GM18517 (cell line): ENCODE data around the gene STAT5B.

Experiments used
- ATAC-seq: cut with Tn5 transposase; IDR thresholded peaks from one replicate; pipeline ENCODE4 v1.9.1; 2021; ENCODE audit warnings: mild to moderate bottlenecking, moderate library complexity; ENCODE audit not compliant: unreplicated experiment

STAT5B gene

DNA sequence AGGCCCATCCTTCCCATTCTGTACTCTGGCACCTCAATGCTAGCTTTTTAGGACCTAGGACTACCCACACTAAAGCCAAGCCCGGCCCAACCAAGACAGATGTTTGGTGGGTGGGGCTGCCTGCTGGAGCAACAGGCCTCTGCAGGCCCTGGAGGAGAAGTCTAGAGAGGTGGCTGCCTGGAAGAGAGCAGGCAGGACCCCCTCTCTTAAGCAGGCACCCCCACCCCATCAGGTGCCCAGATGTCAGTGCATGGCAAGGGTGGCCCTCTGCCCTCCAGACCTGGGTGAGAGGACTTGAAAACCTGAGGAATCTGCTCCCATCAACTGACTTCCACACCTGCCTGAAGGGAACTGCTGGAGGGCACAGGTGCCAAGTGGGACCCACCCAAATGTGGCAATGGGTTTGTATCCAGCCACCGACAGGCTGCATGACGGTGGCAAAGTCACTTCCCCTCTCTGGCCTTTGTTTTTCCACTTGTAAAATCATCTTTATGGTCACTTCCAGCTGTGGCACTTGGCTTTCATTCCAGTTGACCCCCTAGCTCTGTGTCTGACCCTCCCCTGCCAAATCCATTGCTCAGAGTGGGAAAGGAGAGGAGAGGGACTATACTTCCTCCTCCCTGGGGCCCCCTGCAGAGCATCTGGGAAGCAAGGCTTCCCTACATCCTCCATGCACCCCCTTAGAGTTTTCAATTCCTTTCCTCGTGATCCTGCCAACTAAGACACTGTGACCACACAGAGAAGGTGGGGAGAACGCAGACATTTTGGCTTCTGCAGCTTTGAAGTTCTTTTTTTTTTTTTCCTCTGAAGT, 10.4 kb upstream of the STAT5B start:
- ATAC-seq = no peak

DNA sequence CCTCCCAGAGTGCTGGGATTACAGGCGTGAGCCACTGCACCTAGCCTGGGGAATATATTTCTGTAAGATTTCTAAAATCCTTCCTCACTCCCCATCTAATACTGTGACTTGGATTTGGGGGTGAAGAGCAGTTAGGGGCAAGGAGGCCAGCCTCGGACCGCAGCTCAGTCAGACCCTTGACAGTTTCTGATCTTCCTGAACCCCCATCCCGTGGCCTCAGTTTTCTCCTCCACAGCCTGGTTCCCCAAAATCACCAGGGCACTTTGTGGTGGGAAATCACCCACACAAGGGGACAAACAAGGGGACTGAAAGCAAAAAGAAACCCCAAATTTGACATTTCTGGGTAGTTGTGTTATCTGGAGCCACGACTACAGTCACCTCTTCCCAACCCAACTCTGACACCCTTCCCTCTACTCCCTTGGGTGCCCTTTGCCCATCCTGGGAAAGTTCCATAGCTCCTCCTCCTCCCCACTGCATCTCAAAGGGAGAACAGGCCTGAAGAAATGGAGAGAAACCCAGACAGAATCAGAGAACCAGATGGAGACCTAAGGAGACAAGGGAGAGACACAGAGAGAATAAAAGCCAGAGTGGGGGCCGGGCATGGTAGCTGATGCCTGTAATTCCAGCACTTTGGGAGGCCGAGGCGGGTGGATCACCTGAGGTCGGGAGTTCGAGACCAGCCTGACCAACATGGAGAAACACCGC, 9.3 kb upstream of the STAT5B start:
- ATAC-seq = no peak

DNA sequence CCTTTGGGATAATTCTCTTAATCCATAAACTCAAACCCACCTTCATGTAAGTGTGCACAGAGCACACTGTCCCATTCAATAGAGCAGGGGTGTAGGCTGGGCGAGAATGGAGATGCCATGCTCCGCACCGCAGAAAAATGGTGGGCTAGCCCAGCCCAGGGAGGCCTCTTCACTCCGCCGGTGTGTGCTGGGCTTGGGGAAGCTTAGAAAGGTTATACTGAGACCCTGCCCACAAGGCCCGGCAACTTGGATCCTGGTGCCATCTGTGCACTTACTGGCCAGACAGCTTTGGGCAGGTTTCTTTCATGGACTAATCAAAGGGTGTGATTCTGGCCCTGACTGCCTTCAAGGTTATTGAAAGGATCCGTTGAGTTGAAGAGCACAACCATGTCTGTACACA, 8.4 kb upstream of the STAT5B start:
- ATAC-seq = no peak

DNA sequence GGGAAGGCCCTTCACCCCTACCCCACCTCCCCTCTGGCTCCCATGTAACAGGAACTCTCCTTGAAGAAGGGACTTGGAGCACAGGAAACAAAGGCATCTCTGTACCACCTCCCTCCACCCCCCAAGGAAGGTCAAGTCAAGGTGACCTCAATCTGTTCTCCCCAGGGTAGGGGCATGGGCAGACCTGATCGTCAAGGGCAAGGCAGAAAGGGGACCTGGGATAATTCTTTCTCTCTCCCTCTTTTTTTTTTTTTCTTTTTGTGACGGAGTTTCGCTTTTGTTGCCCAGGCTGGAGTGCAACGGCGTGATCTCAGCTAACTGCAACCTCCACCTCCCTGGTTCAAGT, 7.8 kb upstream of the STAT5B start:
- ATAC-seq = no peak

DNA sequence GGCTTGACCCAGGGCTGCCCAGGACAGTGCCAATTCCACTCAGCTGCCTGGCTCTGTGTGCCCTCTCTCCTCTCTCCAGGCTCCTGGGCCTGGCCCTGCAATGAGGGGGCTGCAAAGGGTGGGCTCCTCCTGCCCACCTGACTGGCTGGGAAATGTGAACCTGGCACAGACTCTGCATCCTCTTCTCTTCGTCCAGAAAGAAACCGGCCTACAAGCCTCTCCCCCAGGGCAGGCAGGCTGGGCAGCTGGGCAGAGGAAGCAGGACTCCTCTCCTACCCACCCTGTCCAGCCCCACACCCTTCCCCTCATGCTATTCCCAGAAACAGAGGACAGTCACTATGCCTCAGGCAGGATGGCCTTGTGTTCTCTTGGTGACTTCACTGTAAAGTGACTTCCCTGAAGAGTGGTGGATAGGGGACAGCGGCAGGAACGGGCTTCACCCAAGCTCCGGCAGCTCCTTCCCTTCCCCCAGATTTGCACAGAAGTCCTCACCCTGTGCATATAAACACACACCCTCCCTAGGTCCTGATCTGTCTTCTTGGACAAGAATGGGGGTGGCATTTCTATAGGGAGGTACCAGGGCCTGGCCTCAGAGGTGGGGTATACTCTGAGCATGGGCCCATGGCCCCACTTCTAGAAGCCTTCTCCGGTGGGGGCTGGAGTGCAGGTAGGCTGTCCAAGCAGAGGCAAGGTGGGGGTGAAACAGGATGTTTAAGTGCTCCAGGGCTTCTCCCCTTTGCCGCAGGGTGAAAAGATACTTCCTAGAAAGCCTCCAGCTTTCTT, 7.2 kb upstream of the STAT5B start:
- ATAC-seq = no peak

DNA sequence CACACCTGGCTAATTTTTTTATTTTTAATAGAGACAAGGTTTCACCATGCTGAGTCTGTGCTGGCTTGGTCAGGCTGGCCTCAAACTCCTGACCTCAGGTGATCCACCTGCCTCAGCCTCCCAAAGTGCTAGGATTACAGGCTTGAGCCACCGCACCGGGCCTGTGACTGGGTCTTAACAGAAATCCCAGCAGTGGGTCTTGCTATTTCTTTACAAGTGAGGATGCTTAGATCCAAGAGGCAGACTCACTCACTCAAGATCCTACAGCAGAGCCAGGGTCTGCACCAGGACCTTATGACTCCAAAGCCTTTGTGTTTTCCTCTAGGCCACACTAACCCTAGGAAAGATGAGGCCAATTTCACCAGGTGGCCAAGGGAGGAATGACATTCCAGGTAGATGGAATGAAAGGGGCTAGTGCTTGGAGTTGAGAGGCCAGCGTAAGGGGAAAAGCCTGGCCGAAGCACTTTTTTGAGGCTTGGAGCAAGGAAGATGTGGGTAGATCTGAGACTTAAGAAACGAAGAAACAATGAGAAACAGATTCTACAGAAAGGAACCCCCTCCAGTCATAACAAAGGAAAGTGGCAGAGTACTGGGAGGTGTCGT, 6.4 kb upstream of the STAT5B start:
- no peak for ATAC-seq

DNA sequence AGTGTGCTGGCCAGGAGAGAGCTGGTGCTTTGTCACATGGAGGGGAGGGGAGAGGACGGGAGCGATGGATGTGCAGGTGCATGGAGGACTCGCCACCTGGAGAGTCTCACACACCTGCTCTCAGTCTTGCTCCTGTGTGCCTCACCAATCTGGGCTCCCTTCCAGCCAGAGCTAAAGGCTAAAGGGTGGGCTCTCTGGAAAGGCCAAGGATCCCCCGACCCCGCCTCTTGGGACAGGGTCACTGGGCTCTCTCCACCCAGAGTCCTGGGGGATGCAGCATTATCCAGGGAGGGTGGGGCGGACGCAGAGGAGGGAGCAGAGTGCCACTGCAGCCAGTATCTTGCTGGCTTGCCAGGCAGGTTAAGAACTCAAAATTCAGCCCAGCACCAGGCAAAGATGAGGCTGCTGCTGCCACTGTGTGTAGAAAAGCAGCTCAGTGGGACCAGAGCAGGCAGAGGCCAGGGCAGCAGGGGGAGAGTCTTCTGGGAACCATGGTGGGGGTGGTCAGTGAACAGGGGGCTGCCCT, 5.4 kb upstream of the STAT5B start:
- no peak for ATAC-seq

DNA sequence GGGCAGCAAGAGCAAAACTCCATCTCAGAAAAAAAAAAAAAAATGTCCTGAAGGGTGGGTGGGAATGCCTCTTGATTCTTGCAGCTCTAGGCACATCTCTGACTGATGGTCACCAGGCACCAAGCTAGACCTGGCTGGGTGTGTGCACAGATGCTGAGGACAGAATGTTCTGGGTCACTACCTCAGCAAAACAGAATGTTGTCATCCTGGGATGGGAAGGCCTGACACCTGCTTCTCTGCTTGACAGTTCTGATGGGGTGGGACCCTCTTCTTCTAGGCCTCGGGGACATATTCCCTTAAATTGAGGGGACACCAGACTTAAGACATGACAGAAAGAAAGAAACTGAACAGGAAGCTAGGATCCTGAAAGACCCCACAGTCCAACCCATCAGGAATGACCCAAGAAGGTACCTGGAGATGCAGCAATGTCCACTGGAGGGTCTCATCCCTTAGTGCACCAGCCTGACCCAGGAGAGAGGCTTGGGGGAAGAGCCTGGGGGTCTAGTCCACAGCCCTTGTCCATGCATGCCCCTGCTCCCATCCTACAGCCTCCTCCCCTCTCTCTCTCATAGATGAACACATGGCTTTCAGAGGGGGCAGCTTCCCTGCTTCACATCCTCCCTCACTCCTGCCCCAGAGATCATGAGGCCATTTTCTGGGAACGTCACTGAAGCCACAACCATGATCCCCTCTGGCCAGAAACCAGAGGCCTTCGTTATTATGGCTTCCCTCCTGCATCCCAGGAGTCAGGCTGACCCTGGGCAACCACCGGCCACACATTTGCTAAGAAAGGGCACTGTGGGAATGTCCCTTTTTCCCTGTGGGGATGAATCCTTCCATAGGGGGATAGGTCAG, 3.8 kb upstream of the STAT5B start:
- no peak for ATAC-seq

DNA sequence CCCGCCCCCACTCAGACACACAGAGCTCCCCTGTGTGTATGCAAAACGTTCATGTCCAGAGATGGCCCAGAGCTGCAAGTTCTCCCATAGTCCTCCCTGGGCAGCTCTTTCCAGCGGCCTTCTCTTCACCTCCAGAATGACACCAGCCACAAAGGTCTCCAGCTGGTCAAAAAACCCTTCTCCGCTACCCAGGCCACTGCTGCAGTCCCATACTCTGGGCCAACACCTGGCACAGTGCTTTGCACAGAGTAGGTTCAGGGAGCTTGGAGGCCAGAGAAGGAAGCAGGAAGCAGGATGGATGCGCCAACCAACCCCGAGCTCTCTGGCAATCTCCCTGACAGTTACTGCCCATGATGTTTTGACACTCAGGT, 1.1 kb upstream of the STAT5B start:
- no peak for ATAC-seq

DNA sequence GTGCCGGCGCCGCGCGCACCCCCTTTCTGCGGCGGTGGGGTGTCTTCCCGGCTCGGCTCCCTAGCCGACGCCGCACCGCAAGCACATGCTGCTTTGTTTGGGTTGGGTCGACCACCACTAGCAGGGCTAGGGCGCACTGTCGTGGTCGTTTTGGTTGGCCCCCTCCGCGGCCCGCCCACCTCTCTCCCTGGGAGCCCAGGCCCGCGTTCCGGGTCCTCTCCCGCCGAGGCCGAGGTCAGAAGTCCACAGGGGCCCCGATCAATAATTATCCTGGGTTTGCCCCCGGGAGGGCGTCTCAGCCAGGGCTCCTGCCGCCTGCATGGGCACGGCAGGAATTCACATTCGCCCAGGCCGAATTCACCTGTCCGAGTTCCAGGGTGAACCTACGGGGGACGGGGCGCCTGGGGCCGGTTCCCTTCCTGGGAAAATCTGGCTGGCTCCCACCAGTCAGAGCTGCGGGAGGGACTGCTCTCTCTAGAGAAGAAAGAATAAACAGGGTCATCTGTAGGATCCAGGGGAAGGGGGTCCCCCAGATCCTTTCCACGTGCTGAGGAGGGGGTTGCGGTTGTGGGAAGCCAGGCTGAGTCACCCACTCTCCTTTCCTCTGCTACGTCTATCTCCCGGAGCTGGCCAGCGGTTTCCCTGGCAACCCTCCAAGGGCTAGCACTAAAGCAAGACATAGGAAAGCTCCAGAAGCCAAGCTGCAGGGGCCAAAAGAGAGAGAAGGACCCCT, 584 bp upstream of the STAT5B start:
- ATAC-seq = no peak

DNA sequence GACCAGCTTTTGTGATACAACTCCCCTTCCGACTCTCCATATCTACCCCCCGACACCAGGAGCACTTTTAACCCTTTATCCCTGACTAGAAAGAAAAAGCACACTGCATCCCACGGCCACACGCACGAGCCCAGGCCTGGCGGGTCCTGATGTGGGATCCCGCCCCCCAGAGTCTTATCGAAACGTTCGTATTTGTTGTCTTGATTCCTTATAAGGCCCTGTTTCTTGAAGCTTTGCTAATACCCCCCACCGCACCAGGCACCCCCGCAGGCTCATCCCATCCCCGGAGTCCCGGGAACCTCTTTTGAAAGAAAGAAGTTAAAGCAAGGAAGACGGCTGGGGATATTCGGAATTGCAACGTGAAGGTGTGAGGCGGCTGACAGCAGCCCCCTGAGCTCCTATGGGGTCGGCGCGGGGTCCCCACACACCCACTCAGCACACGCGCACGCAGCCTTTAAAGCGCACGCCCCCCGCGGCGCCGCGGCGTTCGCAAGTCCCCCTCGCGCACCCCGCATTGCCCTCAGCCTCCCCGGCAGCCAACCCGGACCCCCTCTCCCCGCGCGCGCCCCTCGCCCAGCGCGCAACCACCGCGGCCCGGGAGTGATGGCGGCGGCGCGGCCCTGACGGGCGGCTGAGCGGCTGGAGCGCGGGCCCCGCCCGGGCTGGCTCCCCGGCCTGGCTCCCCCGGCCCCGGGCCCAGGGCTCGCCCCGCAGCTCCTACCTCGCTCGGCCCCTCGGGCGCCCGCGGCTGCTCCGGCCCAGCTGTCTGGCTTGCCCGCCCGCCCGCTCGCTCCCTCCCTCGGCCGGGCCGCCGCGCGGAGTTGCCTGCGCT, 448 bp downstream of the STAT5B start:
- ATAC-seq = no peak

DNA sequence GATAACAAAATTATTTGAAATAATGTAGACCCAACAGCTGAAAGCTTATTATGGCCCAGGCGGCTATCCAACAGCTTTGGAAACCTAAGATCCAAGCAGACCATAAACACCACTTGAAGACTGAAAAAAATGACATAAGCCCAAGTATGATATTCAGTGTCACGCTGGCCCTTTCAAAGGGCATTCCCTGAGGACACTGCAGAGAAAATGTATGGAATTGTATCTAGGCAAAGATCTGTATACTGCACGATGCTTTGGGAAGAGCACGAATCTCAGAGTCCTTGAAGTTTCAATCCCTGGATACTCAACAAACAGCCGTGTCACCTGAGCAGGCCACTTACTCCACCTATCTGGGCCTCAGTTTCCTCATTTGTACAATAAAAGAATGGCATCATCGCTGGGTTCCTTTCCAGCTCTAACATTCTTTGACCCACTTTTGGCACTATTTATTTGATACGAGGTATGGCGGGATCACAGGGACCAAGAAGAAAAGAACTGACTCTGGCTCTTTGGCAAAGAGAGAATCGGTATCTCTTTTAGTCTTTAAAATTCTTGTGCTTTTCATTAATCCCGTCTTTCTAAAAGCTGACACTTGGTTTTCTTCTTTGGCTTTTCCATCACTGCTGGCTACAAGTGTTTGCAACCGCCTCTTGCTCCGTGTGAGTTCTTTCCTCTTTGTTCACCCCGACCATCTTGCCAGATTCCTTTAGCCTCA, 1.2 kb downstream of the STAT5B start:
- no peak for ATAC-seq

DNA sequence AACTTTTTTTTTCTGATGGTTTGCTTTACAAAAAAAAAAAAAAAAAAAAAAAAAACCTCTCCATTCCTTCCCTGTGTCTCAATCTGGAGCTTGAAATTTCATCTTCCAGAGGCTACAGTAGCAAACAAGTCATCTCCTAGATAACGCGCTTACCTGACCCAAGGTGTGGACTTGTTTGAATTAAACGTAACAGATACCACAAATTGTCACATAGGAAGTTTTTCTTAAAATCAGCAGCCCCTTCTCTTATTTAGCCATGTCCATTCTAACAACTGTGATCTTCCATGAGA, 2.0 kb downstream of the STAT5B start:
- ATAC-seq = no peak

DNA sequence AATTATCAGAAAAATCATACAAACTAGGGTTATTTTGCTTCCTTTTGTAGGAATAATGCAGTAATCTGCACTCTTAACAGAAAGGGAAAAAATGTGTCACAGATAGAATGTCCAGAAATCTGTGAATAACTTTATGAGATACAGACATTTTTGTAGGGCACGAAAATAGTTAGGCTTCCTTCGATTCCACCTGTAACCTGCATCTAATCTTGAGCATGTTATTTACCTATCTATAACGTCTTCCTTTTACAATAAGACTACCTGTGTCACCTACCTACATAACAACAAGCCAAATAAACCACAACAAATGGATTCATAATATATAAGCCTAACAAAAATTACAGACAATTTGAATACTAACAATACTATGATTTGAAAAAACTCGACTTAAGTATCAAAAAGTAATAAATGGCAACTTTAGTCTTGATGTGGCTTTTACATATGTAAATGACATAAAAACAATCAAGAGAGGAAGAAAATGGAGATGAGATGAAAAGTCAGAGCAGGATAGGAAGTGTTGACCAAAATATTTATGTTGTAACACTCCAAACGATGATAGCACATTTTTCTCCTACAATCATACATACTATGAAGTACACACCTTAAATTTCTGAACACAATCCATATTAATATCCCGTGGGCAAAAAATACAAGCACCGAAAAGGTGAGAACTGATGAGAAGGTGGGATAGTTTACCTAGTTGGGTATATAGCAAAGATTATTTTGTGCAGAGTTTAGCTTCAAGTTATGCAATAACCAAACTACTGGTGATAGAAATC, 2.5 kb downstream of the STAT5B start:
- ATAC-seq = no peak

DNA sequence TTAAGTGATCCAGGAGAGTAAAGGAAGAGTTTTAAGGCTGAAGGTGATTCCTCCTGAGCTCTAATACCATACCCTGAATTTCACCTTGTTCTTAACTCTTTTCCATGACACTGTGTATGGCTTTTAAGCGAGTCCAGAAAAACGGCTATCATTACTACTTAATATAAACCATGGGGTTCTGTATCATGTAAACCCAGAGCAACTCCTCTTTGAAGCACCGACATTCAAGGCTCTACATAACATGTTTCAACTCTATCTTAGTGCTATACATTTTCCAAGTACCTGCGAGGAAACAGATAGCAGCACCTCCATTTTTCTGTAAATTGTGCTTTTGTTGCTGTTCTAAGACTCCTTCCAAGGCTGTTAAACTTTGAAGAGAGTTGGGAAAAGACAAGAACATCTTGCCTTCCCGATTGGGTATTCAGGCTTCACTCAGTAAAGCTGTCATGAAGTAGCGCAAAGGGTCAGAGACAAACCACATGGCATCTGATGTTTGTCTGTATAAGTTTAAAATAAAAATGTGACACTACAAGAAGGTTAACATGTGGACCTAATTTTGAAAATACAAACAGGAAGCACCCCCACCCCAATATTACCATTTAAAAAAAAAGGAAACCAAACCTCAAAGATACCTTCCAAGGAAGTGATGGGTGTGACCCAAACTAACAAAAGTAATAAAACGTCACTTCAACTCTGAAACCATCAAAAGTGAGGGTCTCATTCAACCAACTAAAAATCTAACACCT, 3.9 kb downstream of the STAT5B start:
- no peak for ATAC-seq

DNA sequence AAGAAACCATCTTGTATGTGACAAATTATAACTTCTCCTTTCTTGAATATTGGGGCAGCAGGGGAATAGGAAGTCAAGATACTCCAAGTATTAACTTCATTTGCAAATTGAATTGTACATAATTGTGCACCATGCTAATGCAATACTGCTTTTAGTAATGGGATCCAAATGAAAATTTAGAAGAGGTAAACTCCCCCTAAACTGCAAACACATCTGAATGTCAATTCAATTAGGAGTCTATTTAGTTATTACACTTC, 4.5 kb downstream of the STAT5B start:
- ATAC-seq = no peak
